ENCODE data around the gene FNBP1L. TPM values are rescaled to one million over a fixed set of nuclear protein-coding genes. Genes with fewer than 3 reads are reported as not detected.

FNBP1L gene
- total RNA-seq, 1 donor from 2014 or later: 47.3 TPM

GRCh38 chr1:93495911-93496310 is 48.0 kb downstream of the FNBP1L start:
- Mint-ChIP-seq H3K27ac (ENCODE audit: unreplicated experiment) (no peak overlapping the region), H3K36me3 (ENCODE audit: low read depth) (no peaks in the 10 kb centered on the region), H3K9me3 (ENCODE audit: low read depth) (no peaks in the 10 kb centered on the region), H3K4me1 (ENCODE audit: low read depth) (peaks cover 40% of the 10 kb centered on the region), H3K4me3 (ENCODE audit: unreplicated experiment) (no peak overlapping the region), H3K27me3 (ENCODE audit: low read depth) (no peaks in the 10 kb centered on the region)
- DNase-seq (ENCODE audit: low spot score): no peak
- TF ChIP-seq, protein P1, sequence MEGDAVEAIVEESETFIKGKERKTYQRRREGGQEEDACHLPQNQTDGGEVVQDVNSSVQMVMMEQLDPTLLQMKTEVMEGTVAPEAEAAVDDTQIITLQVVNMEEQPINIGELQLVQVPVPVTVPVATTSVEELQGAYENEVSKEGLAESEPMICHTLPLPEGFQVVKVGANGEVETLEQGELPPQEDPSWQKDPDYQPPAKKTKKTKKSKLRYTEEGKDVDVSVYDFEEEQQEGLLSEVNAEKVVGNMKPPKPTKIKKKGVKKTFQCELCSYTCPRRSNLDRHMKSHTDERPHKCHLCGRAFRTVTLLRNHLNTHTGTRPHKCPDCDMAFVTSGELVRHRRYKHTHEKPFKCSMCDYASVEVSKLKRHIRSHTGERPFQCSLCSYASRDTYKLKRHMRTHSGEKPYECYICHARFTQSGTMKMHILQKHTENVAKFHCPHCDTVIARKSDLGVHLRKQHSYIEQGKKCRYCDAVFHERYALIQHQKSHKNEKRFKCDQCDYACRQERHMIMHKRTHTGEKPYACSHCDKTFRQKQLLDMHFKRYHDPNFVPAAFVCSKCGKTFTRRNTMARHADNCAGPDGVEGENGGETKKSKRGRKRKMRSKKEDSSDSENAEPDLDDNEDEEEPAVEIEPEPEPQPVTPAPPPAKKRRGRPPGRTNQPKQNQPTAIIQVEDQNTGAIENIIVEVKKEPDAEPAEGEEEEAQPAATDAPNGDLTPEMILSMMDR (IDR thresholded peaks at IDR 0.05): no peak

- Mint-ChIP-seq H3K27ac (ENCODE audit: unreplicated experiment) (peak overlapping the region; percentile 22), H3K36me3 (ENCODE audit: low read depth) (no peaks in the 10 kb centered on the region), H3K4me3 (ENCODE audit: unreplicated experiment) (no peak overlapping the region)
Measured at GRCh38 chr1:93496520-93496919, 48.6 kb downstream of the FNBP1L start.

GRCh38 chr1:93499075-93499474 is 51.2 kb downstream of the FNBP1L start:
- TF ChIP-seq, protein P1 (IDR thresholded peaks at IDR 0.05): no peak
- H3K4me1 Mint-ChIP-seq (ENCODE audit: low read depth): peaks cover 37% of the 10 kb centered on the region
- H3K27me3 Mint-ChIP-seq (ENCODE audit: low read depth): no peaks in the 10 kb centered on the region
- DNase-seq (ENCODE audit: low spot score): no peak
- H3K9me3 Mint-ChIP-seq (ENCODE audit: low read depth): no peaks in the 10 kb centered on the region
- no peak overlapping the region for H3K4me3 Mint-ChIP-seq (ENCODE audit: unreplicated experiment)
- H3K36me3 Mint-ChIP-seq (ENCODE audit: low read depth): peaks cover 1% of the 10 kb centered on the region
- H3K27ac Mint-ChIP-seq (ENCODE audit: unreplicated experiment): no peak overlapping the region

More at GRCh38 chr1:93496520-93496919, 48.6 kb downstream of the FNBP1L start:
- TF ChIP-seq, protein P1 (IDR thresholded peaks at IDR 0.05): no peak
- H3K4me1 Mint-ChIP-seq (ENCODE audit: low read depth): peaks cover 37% of the 10 kb centered on the region
- no peaks in the 10 kb centered on the region for H3K9me3 Mint-ChIP-seq (ENCODE audit: low read depth)
- DNase-seq (ENCODE audit: low spot score): no peak
- no peaks in the 10 kb centered on the region for H3K27me3 Mint-ChIP-seq (ENCODE audit: low read depth)

DNA sequence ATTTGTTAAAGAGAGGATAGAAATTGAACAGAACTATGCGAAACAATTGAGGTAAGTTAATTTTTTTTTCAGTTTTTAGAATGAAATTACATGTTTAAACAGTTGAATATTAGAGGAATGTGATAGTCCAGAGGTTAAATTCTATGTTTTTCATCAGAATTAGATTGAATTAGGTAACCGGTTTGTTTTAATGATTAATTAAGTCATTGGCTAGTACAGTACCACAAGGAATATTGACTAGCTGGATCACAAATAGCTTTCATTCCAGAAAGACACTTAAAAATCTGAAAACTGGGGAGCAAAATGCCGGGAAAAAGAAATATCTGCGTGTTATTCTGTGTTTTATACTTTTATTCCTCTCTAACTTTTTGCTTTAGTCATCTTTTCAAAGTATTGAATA is 51.6 kb downstream of the FNBP1L start:
- TF ChIP-seq, protein P1 (IDR thresholded peaks at IDR 0.05): no peak
- no peak for DNase-seq (ENCODE audit: low spot score)
- H3K4me3 Mint-ChIP-seq (ENCODE audit: unreplicated experiment): no peak overlapping the region
- no peaks in the 10 kb centered on the region for H3K9me3 Mint-ChIP-seq (ENCODE audit: low read depth)
- H3K36me3 Mint-ChIP-seq (ENCODE audit: low read depth): peaks cover 1% of the 10 kb centered on the region
- peaks cover 37% of the 10 kb centered on the region for H3K4me1 Mint-ChIP-seq (ENCODE audit: low read depth)
- no peaks in the 10 kb centered on the region for H3K27me3 Mint-ChIP-seq (ENCODE audit: low read depth)
- H3K27ac Mint-ChIP-seq (ENCODE audit: unreplicated experiment): no peak overlapping the region

GRCh38 chr1:93500275-93500674 is 52.4 kb downstream of the FNBP1L start:
- H3K27ac Mint-ChIP-seq (ENCODE audit: unreplicated experiment): no peak overlapping the region
- no peak overlapping the region for H3K4me3 Mint-ChIP-seq (ENCODE audit: unreplicated experiment)
- no peaks in the 10 kb centered on the region for H3K27me3 Mint-ChIP-seq (ENCODE audit: low read depth)
- H3K36me3 Mint-ChIP-seq (ENCODE audit: low read depth): peaks cover 1% of the 10 kb centered on the region
- H3K9me3 Mint-ChIP-seq (ENCODE audit: low read depth): no peaks in the 10 kb centered on the region
- peaks cover 29% of the 10 kb centered on the region for H3K4me1 Mint-ChIP-seq (ENCODE audit: low read depth)
- TF ChIP-seq, protein P1 (IDR thresholded peaks at IDR 0.05): no peak
- DNase-seq (ENCODE audit: low spot score): no peak
